COLO668 (cell line): ENCODE data around the gene OR12D1.
"Not testable (repeated sequence)": the region's sequence is repeated elsewhere in the genome, so short reads cannot be mapped to it uniquely, and the experiment has no call there.

ENCODE experiments used
- DNase-seq: peaks from one replicate; lab custom pipeline; 2025; ENCODE audit not compliant: unreplicated experiment; lab: John Stamatoyannopoulos, UW

OR12D1 gene

DNA sequence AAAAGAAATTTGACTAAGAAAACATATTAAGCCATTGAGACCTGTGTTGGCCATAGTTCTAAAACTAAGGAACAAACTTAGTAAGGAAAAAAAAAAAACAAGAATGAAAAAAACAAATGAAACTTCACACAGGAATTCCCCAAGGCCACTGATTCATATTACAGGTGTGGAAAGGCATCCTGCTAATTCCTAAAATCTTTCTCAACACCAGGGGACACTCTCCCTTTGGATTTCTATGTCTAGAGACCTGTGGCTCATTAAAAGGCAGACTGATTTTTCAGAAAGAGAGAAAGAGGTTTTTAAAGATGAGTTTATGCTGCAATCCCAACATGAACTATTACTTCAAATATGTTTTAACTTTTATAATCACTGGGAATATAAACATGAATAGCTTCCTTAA lies at the start of gene OR12D1:
Gene OR12D1, plus strand, starts transcription at position 341 of the 400 bp plus-strand sequence.
- DNase-seq, result no peak

DNA sequence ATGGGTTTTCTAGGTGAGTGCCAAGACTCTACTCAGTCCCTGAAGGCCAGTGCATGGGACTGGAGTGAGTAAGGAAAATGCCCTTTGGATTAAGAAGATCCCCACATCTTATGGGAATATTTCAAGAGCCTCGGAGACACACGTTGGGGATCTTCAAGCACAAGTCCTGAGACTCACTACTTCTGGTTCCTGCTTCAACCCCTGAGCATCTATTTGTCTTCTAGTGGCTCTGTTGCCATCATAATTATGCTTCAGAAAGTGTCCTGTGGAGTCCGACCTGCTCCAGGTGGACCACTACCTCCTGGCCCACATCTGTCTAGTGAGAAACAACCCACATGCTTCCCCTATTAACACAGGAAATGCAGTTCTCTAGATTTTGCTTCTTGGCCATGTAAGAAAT lies 46.0 kb upstream of the OR12D1 start, which contains the start of gene OR5V1:
Gene OR5V1, minus strand, starts transcription at position 101 of the 400 bp plus-strand sequence. CDS start 12,670 bp downstream, outside the sequence.
- DNase-seq, result no peak

DNA sequence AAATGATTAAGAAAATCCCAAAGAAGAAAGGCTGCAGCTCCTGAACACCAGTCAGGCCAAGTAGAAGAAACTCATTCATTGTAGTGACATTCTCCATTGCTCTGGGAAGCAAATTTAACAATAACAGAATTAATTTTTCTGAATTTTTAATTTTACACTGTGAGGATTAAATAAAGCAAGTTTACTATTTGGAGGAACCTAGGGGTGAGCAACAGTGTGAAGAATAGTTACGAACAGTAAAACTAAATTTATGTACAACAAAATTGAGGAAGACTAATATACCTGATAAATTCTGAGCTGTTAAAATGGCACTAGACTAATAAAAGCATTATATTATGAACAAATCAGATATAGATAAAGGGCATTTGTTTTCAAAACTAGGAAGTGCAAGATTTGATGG lies 39.5 kb upstream of the OR12D1 start, which contains the start of gene OR12D3:
Gene OR12D3, minus strand, starts transcription at position 101 of the 400 bp plus-strand sequence. Its CDS starts 4 bp downstream, at position 97.
- no peak for DNase-seq

DNA sequence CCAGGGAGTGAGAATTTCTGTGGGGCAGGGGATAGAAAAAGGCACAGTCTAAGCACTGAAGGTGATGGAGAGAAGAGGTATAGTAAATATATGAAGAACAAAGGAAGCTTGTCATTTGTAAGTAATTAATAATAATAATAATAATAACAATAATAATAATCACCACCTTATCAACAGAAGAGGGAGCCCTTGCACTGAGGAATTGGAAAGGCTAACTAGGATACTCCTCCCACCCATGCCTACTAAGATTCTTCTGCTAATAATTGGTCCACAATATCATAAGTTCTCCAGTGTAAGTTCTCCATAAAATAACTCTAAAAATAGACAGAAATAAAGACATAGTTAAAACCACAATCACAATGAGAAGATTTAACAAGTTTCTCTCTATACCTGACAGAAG lies 38.7 kb upstream of the OR12D1 start:
- DNase-seq, result no peak

DNA sequence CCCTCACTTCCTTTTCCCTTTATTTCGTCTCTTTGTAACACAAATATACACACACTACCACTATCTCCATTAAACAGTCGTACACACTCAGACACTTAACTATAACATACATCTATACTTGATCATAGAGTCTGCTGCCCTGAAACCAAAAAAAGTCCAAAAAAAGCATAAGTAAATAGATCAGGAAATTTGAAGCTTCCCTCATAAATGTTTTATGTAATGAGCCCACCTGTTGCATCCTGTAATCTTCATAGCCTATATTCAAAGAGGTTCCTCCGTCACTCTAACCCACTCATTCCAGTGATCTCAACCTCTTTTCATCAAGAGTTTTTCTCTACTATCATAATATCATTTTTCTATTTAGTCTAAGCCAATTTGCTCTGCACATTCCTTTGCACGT lies 26.2 kb upstream of the OR12D1 start:
- no peak for DNase-seq

DNA sequence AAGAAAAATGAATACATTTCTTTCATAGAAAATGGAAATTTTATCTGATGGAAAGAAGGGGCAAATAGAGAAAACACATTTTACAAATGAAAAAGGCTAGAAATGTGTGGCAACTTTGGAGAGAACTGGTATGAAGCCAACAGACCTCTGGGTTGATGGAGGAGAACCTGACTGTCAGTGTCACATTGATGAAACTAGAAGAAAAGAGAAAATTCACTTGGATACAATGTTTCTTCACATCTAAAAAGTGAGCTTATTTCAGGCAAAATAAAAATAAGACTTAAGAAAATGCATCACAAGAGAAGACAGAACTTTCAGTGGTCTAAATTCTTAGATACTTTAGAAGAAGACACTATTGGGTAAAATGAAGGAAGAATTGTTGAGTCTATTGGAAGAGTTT lies 19.4 kb upstream of the OR12D1 start, which contains the start of gene OR12D2:
Gene OR12D2, plus strand, starts transcription at position 301 of the 400 bp plus-strand sequence. CDS start 1,069 bp downstream, outside the sequence.
- no peak for DNase-seq

DNA sequence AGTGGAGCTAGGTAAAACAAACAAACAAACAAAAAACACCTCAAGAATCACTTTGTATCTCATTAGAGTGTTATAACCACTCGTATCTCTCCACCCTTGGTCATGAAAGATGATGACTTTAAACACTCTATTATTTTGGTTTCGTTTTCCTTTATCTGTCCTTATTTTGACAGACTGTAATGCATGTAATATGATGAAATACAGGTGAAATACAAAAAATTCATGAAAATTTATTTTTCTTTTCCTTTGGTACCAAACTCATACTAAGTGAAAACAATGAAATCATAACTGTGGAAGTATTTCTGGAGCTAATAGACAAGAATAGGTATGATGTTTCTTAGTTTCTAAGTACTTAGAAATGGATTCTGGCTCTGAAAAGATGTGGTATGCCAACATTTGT lies 15.2 kb upstream of the OR12D1 start:
- no peak for DNase-seq

DNA sequence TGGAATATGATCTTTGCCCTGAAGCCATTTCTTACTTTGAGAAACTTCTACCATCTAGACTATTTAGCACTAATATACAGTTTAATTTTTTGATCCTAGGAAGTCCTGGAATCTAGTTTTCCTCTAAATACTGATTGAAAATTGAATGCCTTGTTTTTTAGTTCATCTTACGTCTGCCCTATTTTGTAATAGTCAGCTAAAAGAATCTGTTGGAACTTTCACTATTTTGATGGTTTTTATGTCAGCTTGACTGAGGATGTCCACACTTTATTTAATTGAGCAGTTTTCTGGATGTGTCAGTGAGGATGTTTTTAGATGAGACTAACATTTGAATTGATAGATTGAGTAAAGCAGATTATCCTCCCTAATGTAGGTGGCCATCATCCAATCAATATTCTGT lies 10.9 kb upstream of the OR12D1 start:
- DNase-seq, result no peak

DNA sequence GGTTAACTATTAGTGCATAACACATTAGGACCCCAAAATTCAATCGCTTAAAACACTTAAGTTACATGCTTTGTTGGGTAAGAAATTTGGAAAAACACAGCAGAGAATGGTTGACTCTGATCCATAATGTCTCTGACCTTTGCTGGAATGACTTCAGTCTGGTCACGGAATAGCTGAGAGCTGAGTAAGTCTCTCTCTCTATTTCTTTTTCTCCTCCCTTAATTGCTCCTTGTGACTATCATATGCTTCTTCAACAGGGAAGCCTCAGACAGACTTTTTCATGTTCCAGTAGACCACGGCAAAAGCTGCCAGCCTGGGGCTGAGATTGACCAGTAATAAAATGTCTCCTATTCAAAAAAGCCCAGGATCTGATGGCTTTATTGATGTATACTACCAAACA lies 4.8 kb downstream of the OR12D1 start:
- no peak for DNase-seq

DNA sequence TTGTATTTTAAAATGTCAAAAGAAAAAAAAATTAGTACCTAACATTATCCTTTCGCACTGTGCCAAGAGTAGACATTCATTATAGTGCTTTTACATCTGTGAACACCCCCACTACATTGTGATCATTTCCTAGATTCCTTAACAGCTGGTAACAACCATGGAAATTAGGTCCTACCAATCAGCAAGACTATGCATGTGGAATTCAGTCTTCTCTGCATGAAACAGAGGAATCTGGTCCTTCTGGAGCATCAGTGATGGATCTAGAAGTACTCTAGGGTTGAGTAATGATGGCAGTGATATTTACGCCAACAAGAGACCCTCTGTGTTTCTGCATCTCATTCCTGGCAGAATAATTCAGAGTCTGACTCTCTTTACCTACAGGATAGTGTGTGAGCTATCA lies 9.4 kb downstream of the OR12D1 start:
- no peak for DNase-seq

DNA sequence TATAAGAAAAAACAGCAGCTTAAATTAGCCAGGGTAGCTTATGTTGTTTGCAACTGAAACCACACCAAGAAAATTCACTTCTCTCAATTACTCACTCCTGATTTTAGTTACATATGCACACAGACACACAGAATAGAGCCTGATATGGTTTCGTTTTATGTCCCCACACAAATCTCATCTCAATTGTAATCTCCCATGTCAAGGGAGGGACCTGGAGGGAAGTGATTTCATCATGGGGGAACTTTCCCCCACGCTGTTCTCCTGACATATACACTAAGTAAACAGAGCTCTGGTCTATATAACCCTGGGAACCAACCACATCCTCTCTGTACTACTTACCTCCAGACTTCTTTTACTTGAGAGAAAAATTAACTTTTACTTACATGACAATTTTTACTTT lies 9.8 kb downstream of the OR12D1 start:
- DNase-seq, result no peak

DNA sequence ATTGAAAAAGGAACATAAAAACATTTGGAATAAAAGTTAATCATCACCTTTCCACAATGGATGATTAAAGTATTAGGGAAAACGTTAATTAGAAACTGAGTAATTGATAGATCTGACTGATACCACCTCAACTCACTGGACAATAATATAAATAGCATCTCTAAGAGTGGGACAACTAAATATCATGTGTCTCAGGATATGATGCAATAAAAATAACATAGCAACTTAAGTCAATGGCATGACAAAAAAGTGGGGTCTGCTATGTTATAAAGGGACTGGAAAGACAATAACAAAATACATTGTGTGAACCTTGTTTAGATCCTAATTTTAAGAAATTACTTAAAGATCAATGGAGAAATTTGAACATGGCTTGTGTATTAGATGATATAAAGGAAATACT lies 10.3 kb downstream of the OR12D1 start:
- no peak for DNase-seq

DNA sequence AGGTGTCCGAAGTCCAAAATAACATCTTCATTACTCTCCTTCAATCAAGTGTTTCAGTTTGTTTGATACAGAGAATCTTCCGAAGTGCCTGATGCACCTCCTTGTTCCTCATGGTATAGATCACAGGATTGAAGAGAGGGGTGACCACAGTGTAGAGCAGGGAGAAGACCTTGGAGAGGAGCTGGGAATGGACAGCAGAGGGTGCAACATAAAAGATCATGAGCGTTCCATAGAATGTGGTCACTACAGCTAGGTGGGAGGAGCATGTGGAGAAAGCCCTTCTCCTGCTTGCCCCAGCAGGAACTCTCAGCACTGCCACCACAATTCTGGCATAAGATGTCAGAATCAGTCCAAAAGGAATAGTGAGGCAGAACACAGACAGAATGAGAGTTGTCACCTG lies 11.9 kb downstream of the OR12D1 start:
- no peak for DNase-seq

DNA sequence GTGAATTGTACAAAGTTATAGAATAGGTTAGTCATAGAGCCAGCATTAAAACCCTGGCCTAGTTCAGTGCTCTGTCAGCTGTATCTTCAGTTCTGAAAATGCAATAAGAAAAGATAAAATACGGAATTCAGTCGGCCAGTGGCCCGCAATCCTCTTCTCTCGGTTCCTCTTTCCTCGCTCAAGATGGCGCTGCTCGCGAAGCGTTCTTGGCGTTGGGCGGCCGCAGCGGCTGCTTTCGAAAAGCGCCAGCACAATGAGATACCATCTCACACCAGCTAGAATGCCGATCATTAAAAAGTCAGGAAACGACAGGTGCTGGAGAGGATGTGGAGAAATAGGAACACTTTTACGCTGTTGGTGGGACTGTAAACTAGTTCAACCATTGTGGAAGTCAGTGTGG lies 22.0 kb downstream of the OR12D1 start:
- not testable (repeated sequence) for DNase-seq

DNA sequence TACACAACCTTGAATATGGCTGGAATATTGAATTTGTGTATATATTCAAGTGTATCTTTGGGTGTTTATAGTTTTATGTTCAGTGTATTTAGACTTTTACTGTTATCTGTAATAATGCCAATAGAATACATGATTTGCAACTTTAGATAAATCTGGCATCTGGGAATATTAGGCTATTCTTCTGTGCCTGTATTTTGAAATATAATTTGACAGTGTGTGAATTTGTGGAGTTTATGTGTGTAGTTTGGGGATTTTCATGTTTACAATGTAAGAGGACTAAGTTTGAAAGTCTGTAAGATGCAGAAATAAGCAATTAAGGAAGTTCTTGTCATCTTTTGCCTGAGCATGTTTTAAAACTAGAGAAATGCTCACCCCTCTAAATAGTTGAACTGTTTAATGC lies 24.3 kb downstream of the OR12D1 start, which contains the start of gene OR10C1:
Gene OR10C1, plus strand, starts transcription at position 301 of the 400 bp plus-strand sequence. CDS start 710 bp downstream, outside the sequence.
- no peak for DNase-seq

DNA sequence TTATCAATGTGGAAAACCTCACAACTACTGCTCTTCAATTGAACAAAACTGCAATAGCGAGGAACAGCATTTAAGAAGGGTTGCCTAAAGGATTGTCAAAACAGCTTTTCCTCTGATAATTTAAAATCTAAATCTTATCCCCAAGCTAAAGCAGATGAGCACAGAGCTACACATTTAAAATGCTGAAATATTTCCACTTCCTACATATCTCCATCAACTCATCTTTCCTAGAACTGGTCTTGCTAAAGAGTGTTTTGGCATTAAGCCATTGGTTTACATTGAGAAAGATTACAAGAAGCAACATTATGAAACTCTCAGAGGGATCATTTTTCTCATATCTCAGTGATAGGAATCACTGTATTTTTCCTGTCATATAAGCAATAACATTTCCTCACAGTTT lies 28.0 kb downstream of the OR12D1 start:
- DNase-seq, result no peak

DNA sequence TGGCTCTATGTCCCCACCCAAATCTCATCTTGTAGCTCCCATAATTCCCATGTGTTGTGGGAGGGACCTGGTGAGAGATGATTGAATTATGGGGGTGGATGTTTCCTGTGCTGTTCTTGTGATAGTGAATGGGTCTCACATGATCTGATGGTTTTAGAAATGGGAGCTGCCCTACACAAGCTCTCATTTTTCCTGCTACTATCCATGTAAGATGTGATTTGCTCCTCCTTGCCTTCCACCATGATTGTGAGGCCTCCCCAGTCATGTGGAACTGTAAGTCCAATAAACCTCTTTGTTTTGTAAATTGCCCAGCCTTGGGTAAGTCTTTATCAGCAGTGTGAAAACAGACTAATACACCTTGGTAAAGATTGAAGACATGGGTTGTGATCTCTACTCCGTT lies 29.3 kb downstream of the OR12D1 start:
- not testable (repeated sequence) for DNase-seq

DNA sequence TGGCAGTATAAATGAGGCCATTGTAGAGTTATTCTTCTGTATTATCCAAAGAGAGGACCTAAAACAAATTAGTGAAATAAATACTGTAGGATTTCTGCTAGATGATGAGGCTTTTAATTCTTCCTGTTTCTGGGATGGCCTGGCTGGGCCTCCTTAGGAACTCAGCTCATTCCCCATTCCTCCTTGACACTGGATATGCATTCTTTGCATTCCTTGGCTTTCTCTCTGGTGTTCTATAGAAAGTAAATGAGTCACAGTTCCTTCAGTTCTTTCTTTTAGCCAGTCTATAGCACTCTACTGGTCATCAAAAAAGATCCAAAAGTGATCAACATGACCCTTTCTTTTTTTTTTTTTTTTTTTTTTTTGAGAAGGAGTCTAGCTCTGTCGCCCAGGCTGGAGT lies 32.9 kb downstream of the OR12D1 start:
- DNase-seq, result no peak

DNA sequence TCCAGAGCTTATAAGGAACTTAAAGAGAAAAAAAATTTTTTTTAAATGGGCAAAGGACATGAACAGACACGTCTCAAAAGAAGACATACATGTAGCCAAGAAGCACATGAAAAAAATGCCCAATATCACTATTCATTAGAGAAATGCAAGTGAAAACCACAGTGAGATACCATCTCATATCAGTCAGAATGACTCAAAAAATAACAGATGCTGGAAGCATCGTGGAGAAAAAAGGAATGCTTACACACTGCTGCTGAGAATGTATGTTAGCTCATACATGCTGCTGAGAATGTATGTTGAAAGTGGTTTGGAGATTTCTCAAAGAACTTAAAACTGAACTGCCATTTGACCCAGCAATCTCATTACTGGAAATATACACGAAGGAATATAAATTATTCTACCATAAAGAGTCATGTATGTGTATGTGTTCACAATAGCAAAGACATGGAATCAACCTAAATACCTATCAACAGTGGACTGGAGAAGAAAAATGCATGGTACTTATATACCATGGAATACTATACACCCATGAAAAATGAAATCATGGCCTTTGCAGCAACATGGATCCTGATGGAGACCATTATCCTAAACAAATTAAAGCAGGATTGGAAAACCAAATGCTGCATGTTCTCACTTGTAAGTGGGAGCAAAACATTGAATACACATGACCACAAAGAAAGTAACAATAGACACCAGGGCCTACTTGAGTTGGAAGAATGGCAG lies 36.9 kb downstream of the OR12D1 start:
- no peak for DNase-seq

DNA sequence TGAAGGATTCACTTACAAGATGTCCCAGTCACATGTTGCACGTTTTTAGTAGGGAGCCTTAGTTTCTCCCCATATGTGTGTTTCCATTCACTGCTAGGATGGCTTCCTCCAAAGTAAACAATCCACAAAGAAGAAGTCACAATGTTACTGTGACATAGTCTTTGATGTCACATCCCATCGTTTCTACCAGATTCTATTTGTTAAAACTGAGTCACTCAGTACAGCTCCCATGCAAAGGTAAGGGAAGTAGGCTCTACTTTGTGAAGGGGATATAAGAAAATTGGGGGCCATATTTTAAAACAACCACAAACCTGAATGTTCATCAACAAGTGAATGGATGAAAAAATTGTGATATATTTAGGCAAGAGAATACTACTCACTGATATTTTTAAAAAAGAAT lies 42.2 kb downstream of the OR12D1 start, which contains the start of the genes OR11A1 and OR2H1:
Gene OR11A1, minus strand, starts transcription at position 101 of the 400 bp plus-strand sequence. CDS start 29,430 bp downstream, outside the sequence.
Gene OR2H1, plus strand, starts transcription at position 185 of the 400 bp plus-strand sequence. CDS start 4,615 bp downstream, outside the sequence.
- no peak for DNase-seq

DNA sequence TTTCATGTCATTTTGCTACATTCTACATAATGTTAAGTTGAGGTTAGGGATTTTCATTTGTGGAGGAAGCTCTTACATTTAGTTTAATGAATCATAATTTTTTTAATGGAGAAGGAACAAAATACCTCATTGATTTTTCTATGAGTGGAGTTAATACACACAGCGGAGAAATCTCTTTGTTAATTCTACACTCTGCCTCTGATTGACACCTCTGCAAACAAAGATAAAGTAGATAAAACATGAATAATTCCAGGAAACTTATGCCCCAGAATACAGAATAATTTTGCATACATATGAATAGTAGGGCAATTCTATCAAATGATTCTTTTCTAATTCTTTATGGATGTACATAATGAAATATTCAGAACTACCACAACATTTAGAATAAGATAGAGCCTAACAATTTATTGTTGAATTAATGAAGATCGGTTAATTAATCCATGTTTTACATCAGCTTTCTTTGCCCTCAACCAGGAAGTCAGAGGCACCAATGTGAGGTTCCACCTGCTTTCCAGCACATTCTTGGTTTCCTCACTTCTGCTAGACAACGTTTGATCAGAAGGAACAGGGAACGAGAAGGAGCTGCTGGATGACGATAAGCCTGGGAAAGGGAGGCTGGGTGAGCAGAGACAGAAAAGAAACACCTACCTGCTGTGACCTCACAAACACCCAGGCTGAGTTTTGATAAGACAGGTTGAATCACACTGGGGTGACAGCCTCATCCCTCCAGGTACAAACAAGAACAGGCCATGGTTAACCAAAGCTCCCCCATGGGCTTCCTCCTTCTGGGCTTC lies 46.5 kb downstream of the OR12D1 start:
- no peak for DNase-seq

DNA sequence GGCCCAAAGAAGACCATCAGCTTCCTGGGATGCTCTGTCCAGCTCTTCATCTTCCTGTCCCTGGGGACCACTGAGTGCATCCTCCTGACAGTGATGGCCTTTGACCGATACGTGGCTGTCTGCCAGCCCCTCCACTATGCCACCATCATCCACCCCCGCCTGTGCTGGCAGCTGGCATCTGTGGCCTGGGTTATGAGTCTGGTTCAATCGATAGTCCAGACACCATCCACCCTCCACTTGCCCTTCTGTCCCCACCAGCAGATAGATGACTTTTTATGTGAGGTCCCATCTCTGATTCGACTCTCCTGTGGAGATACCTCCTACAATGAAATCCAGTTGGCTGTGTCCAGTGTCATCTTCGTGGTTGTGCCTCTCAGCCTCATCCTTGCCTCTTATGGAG lies 47.3 kb downstream of the OR12D1 start:
- DNase-seq, result no peak
